ENCODE data around the gene RPL21.

DNA sequence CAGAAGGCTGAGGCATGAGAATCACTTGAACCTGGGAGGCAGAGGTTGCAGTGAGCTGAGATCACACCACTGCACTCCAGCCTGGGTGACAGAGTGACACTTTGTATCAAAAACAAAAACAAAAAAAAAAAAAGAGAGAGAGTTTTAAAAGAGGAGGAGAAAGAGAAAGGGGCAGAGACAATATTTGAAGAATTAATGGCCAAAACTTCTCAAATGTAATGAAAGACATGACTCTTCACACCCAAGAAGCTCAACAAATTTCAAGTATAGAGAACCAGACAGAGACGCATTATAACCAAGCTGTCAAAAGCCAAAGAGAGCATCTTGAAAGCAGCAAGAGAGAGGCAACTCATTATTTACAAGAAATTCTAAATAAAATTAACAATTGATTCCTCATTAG, 42.8 kb upstream of the RPL21 start:
- TF ChIP-seq, protein P1, sequence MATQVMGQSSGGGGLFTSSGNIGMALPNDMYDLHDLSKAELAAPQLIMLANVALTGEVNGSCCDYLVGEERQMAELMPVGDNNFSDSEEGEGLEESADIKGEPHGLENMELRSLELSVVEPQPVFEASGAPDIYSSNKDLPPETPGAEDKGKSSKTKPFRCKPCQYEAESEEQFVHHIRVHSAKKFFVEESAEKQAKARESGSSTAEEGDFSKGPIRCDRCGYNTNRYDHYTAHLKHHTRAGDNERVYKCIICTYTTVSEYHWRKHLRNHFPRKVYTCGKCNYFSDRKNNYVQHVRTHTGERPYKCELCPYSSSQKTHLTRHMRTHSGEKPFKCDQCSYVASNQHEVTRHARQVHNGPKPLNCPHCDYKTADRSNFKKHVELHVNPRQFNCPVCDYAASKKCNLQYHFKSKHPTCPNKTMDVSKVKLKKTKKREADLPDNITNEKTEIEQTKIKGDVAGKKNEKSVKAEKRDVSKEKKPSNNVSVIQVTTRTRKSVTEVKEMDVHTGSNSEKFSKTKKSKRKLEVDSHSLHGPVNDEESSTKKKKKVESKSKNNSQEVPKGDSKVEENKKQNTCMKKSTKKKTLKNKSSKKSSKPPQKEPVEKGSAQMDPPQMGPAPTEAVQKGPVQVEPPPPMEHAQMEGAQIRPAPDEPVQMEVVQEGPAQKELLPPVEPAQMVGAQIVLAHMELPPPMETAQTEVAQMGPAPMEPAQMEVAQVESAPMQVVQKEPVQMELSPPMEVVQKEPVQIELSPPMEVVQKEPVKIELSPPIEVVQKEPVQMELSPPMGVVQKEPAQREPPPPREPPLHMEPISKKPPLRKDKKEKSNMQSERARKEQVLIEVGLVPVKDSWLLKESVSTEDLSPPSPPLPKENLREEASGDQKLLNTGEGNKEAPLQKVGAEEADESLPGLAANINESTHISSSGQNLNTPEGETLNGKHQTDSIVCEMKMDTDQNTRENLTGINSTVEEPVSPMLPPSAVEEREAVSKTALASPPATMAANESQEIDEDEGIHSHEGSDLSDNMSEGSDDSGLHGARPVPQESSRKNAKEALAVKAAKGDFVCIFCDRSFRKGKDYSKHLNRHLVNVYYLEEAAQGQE (IDR thresholded peaks at IDR 0.05; ENCODE audit: insufficient read depth in 1 of 2, low read depth in 2 of 2, low read length in 2 of 2): no peak
- no peak for TF ChIP-seq POLR2AphosphoS5 (IDR thresholded peaks at IDR 0.05; ENCODE audit: low read depth, low read length)
- TF ChIP-seq TAF1 (IDR thresholded peaks at IDR 0.05; ENCODE audit: borderline replicate concordance, insufficient read depth, low read length): no peak
- TF ChIP-seq SIN3A (IDR thresholded peaks at IDR 0.05; ENCODE audit: borderline replicate concordance, insufficient read depth, low read length): no peak
- TF ChIP-seq FOXP2 (optimal IDR thresholded peaks at IDR 0.05; ENCODE audit: borderline replicate concordance, extremely low read depth, extremely low read length, insufficient read depth): no peak

All from PFSK-1 (cell line).